CD4-positive, alpha-beta T cell treated with Interleukin-6 for 4 hours (primary cell): ENCODE measurements around the gene TRMT11.
A peak's percentile ranks its signal among the peaks of the same experiment; 100 is the strongest.
"Not testable (repeated sequence)": the region's sequence is repeated elsewhere in the genome, so short reads cannot be mapped to it uniquely, and the experiment has no call there.

Experiments
- DNase-seq: peaks from one replicate; pipeline ENCODE4 v3.0.0-alpha.2; 2020; ENCODE audit warnings: mixed read lengths

The TRMT11 gene

DNA sequence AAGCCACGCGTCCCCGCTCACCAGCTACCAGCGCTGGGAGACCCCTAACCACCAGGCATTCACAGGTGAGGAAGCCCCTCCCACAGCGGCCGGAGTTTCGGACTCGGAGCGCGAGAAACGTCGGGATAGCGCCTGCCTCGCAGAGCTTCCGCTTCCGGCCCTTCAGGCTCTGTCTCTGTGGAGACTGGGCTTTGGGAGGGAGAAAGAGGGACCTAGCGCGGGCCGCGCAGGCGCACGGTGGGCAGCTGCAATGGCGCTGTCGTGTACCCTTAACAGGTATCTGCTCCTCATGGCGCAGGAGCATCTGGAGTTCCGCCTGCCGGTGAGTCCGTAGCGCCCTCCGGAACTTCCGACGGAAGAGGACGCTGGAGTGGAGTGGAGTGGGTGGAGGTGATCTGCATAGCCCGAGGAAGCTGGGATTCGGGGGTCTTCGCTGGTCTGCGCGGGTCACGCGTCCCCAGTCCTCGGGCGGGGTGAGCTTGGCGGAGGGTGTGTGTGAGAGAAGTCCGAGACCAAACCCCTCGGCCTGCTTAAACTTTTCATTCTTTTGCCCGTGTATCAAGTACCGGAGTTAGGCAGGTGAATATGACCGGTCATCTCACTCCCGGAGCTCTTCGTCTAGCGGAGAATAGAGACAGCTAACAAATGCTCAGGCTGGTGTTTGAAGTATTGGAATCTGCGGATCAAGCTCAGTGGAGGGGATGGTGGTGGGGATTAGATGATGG is at the start of gene TRMT11:
Gene TRMT11, plus strand, starts transcription at position 240 of the 725 bp plus-strand sequence. Its CDS starts 11 bp downstream, at position 251.
- DNase-seq = peak; percentile 81

GRCh38 chr6:125939026-125939425 is 47.3 kb upstream of the TRMT11 start:
- no peak for DNase-seq

GRCh38 chr6:125939791-125940190 is 46.5 kb upstream of the TRMT11 start:
- DNase-seq = no peak

- no peak for DNase-seq
Measured at GRCh38 chr6:125940247-125941041, 45.9 kb upstream of the TRMT11 start.

GRCh38 chr6:125942672-125943527 is 43.4 kb upstream of the TRMT11 start:
- DNase-seq = no peak

GRCh38 chr6:125943528-125944433 is 42.6 kb upstream of the TRMT11 start:
- no peak for DNase-seq

DNA sequence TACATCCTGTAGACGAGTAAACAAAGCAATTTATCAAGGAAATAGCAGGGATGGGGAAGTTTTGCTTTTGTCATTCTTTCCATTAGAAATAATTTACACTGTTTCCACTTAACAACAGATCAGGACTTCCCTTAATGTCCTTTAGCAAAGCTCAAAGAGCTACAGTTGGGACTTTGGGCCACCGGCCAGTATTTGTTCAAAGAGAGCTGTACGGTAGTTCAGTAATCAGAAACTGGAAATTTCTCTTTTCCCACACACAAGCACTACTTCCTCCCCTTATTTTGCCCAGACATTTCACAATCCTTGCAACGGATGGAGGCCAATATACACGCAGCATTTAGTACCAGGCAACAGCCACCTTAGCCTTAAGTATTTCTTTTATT is 41.9 kb upstream of the TRMT11 start:
- DNase-seq = no peak

- no peak for DNase-seq
Measured at GRCh38 chr6:125944896-125945295, 41.4 kb upstream of the TRMT11 start.

- no peak for DNase-seq
Measured at GRCh38 chr6:125945378-125946141, 40.8 kb upstream of the TRMT11 start.

DNA sequence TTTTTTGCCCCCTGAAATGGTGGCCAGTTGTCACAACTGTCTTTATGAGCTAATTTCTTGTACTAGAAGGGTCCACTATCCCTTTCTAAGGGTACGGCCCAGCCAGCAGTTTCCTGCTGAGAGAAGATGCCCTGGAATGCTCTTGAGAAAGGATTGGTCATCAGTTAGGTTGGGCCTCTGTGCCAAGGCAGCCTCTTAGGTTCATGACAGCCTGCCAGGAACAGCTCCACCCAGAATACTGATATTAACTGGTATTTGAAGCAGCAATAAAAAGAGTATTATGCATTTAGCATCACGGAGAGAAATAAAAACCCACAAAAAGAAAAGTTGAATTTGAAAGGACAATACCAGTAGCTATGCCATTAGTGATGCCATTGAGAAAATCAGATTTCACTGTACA is 38.7 kb upstream of the TRMT11 start:
- no peak for DNase-seq

- no peak for DNase-seq
Measured at GRCh38 chr6:125948455-125948854, 37.9 kb upstream of the TRMT11 start.

- no peak for DNase-seq
Measured at GRCh38 chr6:125949069-125949468, 37.3 kb upstream of the TRMT11 start.

DNA sequence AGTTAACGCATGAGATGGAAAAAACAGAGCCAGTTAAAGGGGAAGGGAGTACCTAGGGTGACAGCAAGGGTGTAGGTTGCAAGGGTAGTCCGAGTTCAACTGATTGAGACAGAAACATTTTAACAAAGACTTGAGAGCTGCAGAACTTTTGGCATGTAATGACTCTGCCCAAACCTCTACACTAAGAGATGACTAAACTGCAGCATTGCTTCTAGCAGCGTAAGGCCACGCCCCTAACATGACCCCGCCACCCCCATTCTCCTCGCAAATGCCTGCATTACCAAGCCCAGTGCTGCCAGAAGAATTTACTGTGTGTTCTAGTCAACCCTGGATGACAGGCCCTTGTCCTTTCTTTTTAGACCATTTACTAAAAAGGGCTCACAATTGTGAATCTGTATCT is 36.0 kb upstream of the TRMT11 start:
- no peak for DNase-seq

DNA sequence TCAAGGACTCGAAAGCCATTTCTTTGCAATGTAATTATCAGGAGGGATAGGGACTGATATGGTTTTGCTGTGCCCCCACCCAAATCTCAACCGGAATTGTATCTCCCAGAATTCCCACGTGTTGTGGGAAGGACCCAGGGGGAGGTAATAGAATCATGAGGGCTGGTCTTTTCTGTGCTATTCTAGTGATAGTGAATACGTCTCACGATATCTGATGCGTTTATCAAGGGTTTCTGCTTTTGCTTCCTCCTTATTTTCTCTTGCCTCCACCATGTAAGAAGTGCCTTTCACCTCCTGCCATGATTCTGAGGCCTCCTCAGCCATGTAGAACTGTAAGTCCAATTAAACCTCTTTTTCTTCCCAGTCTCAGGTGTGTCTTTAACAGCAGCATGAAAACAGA is 35.6 kb upstream of the TRMT11 start:
- DNase-seq = not testable (repeated sequence)

GRCh38 chr6:125951323-125951722 is 35.0 kb upstream of the TRMT11 start:
- DNase-seq = no peak

- peak; percentile 3 for DNase-seq
Measured at GRCh38 chr6:125952764-125953501, 33.4 kb upstream of the TRMT11 start.

DNA sequence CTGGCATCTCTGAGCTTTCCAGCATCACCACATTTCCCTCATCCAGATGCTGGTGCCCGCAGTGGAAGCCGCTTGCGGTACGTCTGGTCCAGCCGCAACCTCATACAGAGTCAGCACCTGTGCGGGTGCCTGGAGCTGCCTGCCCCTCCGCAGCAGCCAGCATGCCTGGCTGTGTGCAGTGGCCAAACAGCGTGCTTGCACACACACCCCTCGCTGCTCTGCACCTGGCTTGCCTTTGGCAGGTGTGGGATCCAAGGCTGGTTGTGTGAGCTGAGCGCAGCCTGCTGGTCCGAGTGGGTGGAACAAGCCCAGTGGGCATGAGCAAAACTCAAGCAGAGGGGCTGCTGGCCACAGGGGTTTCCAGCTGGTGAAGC is 32.9 kb upstream of the TRMT11 start:
- no peak for DNase-seq

- DNase-seq = no peak
Measured at GRCh38 chr6:125954735-125955339, 31.5 kb upstream of the TRMT11 start.

DNA sequence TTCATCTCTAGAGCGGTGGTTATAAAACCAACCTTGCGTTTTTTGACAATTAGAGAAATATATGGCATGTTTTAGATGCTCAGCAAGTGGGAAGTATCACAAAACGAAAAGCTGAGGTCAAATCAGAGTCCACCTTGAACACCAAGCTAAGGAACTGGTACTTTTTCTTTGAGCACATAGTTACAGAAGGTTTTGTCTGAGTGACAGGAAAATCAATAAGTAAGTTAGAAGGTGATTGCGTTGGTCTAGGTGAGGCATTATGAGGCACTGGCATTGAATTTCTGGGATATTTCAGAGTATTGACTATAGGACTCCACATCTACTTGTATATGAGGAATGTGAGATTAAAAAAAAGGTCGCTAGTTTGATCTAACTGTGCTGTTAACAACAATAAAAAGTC is 30.4 kb upstream of the TRMT11 start:
- no peak for DNase-seq
